GM12873 (cell line): ENCODE results near the gene UGT1A4.

Experiments
- TF ChIP-seq, protein P1 (sequence below): IDR thresholded peaks from 2 replicates; pipeline ENCODE4 v1.5.1; 2012; ENCODE audit warnings: low read depth, mild to moderate bottlenecking, moderate library complexity, low read length, control low read depth; ENCODE audit not compliant: insufficient read depth; ENCODE audit errors: missing control alignments

Gene UGT1A4

DNA sequence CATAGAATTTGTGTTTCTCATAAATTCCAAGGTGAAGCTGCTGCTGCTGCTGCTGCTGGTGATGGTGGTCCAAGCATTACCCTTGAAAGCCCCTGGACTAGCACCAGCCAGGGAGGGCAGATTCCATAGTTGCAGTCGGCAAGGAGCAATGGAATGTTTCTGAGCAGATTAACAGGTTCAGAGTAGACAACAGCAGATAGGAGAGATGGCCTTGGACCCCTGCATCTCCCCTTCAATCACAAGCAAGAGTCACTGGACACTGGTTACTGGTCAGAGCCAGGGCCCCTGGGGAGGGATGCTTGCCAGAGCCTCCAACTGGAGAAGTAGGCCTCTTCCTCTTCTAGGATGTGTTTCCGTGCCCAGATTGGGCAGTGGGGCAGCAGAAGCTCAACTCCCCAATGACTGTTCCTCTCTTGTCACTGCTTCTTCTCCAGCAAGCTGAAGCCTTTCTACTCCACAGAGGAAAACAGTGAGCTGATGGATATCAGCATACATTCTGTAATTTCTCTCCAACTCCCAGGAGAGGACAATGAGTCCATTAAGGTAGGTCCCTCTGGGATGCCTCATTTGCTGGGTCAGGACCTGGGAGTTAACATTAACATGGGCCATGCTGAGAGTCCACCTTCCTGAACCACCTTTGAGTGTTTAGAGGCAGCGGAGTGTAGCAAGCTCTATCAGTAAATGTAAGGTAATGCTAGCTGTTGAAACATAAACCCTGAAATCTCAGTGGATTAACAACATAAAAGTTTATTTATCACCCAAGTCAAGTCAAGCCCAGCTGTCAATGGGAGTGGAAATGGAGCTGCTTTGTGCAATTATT lies 94.9 kb downstream of the UGT1A4 start:
- TF ChIP-seq, protein P1, sequence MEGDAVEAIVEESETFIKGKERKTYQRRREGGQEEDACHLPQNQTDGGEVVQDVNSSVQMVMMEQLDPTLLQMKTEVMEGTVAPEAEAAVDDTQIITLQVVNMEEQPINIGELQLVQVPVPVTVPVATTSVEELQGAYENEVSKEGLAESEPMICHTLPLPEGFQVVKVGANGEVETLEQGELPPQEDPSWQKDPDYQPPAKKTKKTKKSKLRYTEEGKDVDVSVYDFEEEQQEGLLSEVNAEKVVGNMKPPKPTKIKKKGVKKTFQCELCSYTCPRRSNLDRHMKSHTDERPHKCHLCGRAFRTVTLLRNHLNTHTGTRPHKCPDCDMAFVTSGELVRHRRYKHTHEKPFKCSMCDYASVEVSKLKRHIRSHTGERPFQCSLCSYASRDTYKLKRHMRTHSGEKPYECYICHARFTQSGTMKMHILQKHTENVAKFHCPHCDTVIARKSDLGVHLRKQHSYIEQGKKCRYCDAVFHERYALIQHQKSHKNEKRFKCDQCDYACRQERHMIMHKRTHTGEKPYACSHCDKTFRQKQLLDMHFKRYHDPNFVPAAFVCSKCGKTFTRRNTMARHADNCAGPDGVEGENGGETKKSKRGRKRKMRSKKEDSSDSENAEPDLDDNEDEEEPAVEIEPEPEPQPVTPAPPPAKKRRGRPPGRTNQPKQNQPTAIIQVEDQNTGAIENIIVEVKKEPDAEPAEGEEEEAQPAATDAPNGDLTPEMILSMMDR = no peak

DNA sequence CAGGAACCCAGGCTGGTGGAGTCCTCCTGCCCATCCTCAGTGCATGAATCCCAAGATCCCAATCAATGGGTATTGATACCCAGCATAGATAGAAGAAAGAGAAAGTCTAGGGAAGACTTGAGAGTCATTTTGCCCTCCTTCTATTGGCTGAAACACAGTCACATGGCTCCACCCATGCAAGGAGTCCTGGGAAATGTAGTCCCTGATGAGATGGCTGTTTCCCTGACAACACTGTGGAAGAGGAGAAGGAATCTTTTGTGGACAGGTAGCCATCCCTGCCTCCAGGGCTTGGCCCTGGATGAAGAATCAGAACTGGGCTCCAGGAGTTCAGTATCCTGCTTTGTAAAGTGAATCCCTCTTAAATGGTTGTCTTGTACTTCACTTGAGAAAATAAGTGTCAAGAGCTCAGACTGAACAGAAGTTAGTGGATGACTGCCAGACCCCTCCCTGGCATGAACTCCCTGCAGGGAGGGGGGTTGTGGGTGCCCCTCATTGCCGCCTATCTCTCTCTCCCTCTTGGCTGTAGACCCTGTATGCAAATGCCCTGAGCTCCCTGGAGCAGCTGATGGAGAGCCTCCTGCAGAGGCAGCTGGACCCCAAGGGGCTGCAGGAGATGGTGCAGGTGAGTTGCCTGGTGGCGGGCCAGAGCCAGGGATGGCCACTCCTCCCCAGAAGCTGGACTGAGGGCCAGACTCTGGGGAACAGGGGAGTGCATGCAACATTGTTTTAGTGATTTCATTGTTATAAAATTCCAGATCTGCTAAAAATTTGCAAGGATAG lies 95.7 kb downstream of the UGT1A4 start:
- TF ChIP-seq, protein P1 = no peak

DNA sequence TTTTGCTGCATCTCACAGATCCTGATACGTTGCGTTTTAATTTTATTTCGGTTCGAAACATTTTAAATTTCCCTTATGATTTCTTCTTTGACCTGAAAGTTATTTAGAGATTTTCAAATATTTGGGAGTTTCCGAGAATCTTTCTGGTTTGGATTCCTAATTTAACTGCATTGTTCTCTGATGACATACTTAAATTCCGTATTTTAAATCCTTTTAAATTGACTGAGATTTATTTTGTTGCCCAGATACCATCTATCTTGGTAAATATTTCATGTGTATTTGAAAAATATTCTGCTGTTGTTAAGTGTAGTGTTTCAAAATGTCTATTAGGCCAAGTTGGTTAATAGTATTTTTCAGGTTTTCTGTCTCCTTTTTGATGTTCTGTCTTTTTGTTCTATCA lies 97.3 kb downstream of the UGT1A4 start:
- TF ChIP-seq, protein P1 = no peak

DNA sequence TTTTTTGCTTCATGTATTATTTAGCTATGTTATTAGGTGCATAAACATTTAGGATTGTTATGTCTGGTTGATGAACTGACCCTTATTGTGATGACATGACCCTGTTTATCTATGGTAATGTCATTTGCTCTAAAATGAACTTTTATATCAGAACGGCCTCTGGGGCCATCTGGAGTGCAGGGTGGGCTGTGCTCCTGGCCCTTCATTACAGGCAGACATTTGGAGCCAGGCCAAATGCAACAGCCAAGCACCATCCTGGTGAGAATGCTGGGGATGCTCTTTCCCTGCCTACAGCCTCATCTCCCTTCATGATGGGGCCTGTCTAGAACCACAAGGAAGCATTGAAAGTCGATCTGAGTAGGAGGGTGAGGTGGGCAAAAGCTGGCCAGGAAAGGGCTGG lies 97.8 kb downstream of the UGT1A4 start:
- TF ChIP-seq, protein P1 = no peak

DNA sequence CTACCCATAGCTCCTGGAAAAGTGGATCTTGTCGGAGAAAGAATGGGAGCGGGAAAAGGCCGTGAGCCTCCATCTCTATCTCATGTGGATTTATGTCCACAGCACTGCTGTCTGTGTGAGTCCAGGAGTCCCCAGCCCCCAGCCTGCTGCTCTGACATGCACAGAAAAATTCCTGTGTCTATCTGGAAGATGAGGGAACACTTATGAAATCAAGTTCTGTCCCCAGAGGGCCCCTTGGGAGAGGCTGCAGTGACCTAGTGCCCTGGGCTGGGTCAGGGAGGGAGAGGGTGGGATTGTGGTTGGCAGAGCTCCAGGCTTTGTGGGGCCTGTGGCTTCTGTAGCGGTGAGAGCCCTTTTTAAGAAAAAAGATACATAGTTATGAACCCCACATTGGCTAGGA lies 98.2 kb downstream of the UGT1A4 start:
- TF ChIP-seq, protein P1 = no peak

DNA sequence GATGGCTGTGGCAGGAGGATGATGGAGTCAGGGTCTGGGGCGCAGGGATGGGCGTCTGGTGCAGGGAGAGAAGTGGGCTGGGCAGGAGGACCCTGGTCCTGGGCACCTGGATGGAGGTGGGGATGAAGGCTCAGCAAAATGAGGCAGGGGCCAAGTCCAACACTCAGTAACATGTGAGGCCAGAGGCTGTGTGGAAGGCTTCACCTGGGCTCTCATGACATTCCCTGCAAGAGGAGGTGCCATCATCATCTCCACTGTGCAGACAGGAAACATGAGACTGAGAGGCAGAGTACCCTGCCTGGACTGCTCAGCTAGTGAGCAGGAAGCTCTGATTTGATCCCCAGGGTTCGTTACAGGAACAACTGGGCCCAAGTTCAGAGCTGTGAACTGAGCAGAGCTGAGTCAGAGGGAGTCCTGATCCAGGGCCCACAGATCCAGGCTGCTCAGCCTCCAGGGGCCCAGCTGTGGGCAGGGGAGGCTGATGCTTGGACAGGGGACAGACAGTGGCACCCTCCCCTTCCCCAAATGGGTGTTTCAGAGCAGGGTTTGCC lies 98.9 kb downstream of the UGT1A4 start:
- TF ChIP-seq, protein P1 = no peak

DNA sequence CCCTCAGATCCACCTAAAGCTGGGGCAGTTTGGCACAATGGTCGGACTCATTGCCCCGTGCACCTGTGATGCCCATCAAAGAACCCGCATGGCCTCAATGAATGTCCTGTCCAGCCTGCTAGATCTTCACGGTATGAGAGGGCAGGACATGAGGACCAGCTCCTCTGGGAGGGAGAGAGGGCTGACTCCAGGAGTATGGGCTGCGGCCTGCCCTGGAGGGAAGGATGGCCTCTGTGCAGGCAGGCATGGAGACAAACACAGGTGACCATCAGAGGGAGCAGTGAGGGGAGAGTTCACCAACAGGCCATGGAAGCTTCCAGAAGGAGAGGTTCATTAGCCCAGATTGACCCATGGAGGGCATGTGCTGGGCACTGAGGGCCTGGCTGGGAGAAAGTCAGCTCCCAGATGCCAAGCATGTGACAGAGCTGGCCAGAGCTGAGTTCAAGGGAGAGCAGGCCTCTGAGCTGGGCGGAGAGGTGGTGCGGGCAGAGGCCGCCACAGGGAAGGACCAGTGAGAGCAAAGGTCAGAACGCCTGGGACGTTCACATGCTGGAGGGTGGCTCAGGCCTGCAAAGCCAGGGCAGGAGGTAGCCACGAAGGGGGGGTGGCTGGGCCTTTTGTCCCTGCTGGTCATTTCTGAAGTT lies 99.6 kb downstream of the UGT1A4 start:
- TF ChIP-seq, protein P1 = no peak
